T-cell (primary cell): ENCODE measurements around the gene MUC15. TPM values are rescaled to one million over a fixed set of nuclear protein-coding genes. Genes with fewer than 3 reads are reported as not detected.

Source experiments
- ATAC-seq, 4 experiments: fragments of 200-7000 bp in 3 of 4; fragments of 150-1000 bp in 1 of 4; cut with Tn5 transposase; replicated peaks in 1 of 4; 1 replicate in 3 of 4; 2 replicates in 1 of 4; pipeline ENCODE4 v1.10.0; 2021; ENCODE audit warnings: moderate library complexity in 3 of 4, mild to moderate bottlenecking in 2 of 4, moderate number of reproducible peaks in 1 of 4
- CTCF ChIA-PET, 2 donors: fragments of 300-600 bp; sonication (Branson Sonifier 250); formaldehyde crosslinking; loops; one replicate each; lab custom pipeline; 2022; ENCODE audit warnings: antibody characterized with exemption in 2 of 2; lab: Charles Lee
- POLR2A ChIA-PET, 2 donors: fragments of 300-600 bp; sonication (Branson Sonifier 250); formaldehyde crosslinking; loops; one replicate each; lab custom pipeline; 2022; ENCODE audit warnings: antibody characterized with exemption in 2 of 2; lab: Charles Lee
- DNase-seq, 35 experiments: peaks; one replicate each; pipeline versions ENCODE4 v3.0.0 to v3.0.0-alpha.2; 2013 to 2023
- H3K27ac ChIP-seq: one replicate; pipeline ENCODE4 v1.5.1; 2013; ENCODE audit warnings: low read length
- H3K27me3 ChIP-seq, 2 experiments: replicated peaks in 1 of 2; 1 replicate in 1 of 2; 2 replicates in 1 of 2; pipeline versions ENCODE4 v1.6.1 to v1.7.0; 2013; ENCODE audit warnings: low read length in 1 of 2, mixed read lengths in 1 of 2; ENCODE audit not compliant: control insufficient read depth in 2 of 2, insufficient read depth in 2 of 2; ENCODE audit errors: extremely low read depth in 1 of 2
- H3K36me3 ChIP-seq, 2 donors: 1 replicate in 1 of 2; 2 replicates in 1 of 2; pipeline versions ENCODE4 v1.6.1 to v1.7.0; 2013; ENCODE audit warnings: low read length in 1 of 2; ENCODE audit not compliant: control insufficient read depth in 2 of 2, insufficient read depth in 1 of 2; ENCODE audit errors: extremely low read depth in 1 of 2
- H3K4me1 ChIP-seq, 2 experiments: 1 replicate in 1 of 2; 2 replicates in 1 of 2; pipeline versions ENCODE4 v1.6.1 to v1.7.0; 2013; ENCODE audit warnings: low read length in 2 of 2, mixed read lengths in 1 of 2; ENCODE audit not compliant: insufficient read depth in 2 of 2, control insufficient read depth in 1 of 2; ENCODE audit errors: extremely low read depth in 1 of 2
- H3K4me3 ChIP-seq, 2 donors: 1 replicate in 1 of 2; 2 replicates in 1 of 2; pipeline versions ENCODE4 v1.5.1 to v1.7.0; 2013; ENCODE audit warnings: mild to moderate bottlenecking in 2 of 2, low read length in 1 of 2, moderate library complexity in 1 of 2; ENCODE audit not compliant: control insufficient read depth in 1 of 2; ENCODE audit errors: extremely low read depth in 1 of 2
- H3K9me3 ChIP-seq: 2 replicates; pipeline ENCODE4 v1.7.0; 2013
- H3K27ac Mint-ChIP-seq, 2 donors: one replicate each; pipeline ENCODE4 v1.8.0; 2020 to 2021; ENCODE audit warnings: mild to moderate bottlenecking in 2 of 2, mixed read lengths in 2 of 2
- H3K27me3 Mint-ChIP-seq, 2 donors: one replicate each; pipeline ENCODE4 v1.8.0; 2021 to 2022; ENCODE audit warnings: mixed read lengths in 2 of 2
- H3K36me3 Mint-ChIP-seq: one replicate; pipeline ENCODE4 v1.8.0; 2021; ENCODE audit warnings: mixed read lengths
- H3K4me1 Mint-ChIP-seq, 3 donors: one replicate each; pipeline ENCODE4 v1.8.0; 2020 to 2022; ENCODE audit warnings: mixed read lengths in 3 of 3, mild to moderate bottlenecking in 1 of 3
- H3K4me3 Mint-ChIP-seq, 3 donors: one replicate each; pipeline ENCODE4 v1.8.0; 2020 to 2022; ENCODE audit warnings: mild to moderate bottlenecking in 3 of 3, mixed read lengths in 3 of 3, moderate library complexity in 3 of 3
- H3K9me3 Mint-ChIP-seq, 3 donors: one replicate each; pipeline ENCODE4 v1.8.0; 2020 to 2022; ENCODE audit warnings: mixed read lengths in 3 of 3
- WGBS: methylation state at CpG from one replicate; pipeline ENCODE4 v1.1.5; 2013; ENCODE audit warnings: missing lambda C conversion rate; ENCODE audit not compliant: insufficient coverage; 5-methylcytosine and 5-hydroxymethylcytosine counted together
- total RNA-seq, 35 experiments: library from RNA in 6 of 35; stranded (reverse) in 6 of 35; fragments of 120-200 nt in 1 of 35; gene quantifications; one replicate each; pipeline versions ENCODE4 v1.2.1 to v1.2.4 and lab custom pipeline; 2013 to 2026

The MUC15 gene
- total RNA-seq, 5 donors from 2014 or later (not counting 1 experiment from before 2014, with no cell fraction given), result not detected

GRCh38 chr11:26549176-26549575, 22.9 kb downstream of the MUC15 start:
- WGBS, result no CpG with 5 or more reads among the region's 2 CpGs
- DNase-seq (no peak), ATAC-seq (no peak)
- Mint-ChIP-seq H3K9me3 (peaks cover 5 to 18% (median 10%) of the 10 kb centered on the region in 3 donors), H3K27me3 (no peaks in the 10 kb centered on the region), H3K36me3 (no peaks in the 10 kb centered on the region), H3K4me3 (no peak overlapping the region), H3K4me1 (no peaks in the 10 kb centered on the region), H3K27ac (no peak overlapping the region)
- ChIA-PET POLR2A (no interaction called here), CTCF (no interaction called here)
- Histone ChIP-seq H3K4me3 (no peak overlapping the region), H3K36me3 (no peaks in the 10 kb centered on the region), H3K27me3 (no peaks in the 10 kb centered on the region), H3K27ac (no peak overlapping the region), H3K9me3 (no peaks in the 10 kb centered on the region), H3K4me1 (no peaks in the 10 kb centered on the region)

DNA sequence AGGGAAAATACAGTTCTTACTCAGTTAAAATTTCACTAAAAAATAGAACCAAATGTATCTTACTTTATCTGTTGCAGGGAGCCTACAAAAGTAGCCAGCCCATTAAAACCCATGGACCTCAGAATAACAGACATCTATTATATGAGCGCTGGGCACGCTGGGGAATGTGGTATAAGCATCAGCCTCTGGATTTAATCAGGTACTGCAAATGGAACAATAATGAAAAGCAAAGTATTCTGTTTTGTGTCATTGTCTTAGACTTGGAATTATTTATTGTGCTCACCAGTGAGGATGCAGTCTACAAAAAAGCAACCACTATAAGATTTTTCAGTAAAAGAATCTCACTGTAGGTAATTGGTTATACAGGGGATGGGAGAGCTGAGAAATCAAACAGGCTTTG, 30.2 kb downstream of the MUC15 start:
- Mint-ChIP-seq H3K27ac (no peak overlapping the region), H3K4me1 (no peaks in the 10 kb centered on the region), H3K9me3 (peaks cover 16 to 29% (median 18%) of the 10 kb centered on the region in 3 donors), H3K27me3 (no peaks in the 10 kb centered on the region), H3K36me3 (no peaks in the 10 kb centered on the region), H3K4me3 (no peak overlapping the region)
- Histone ChIP-seq H3K36me3 (no peaks in the 10 kb centered on the region), H3K4me3 (no peak overlapping the region), H3K9me3 (no peaks in the 10 kb centered on the region), H3K27ac (no peak overlapping the region), H3K4me1 (no peaks in the 10 kb centered on the region), H3K27me3 (no peaks in the 10 kb centered on the region)
- WGBS, result no CpG with 5 or more reads among the region's 2 CpGs
- ChIA-PET CTCF (no interaction called here), POLR2A (interaction anchor here in 1 of 2 donors (0.7 kb wide), 1 partner anchor 11 kb away, joined by 3 read pairs; no protein-coding TSS in a partner anchor)
- DNase-seq (no peak), ATAC-seq (no peak)

- H3K9me3 ChIP-seq, result no peaks in the 10 kb centered on the region
- Mint-ChIP-seq H3K36me3 (no peaks in the 10 kb centered on the region), H3K27me3 (no peaks in the 10 kb centered on the region), H3K27ac (no peak overlapping the region), H3K9me3 (peaks cover 8 to 29% (median 18%) of the 10 kb centered on the region in 3 donors), H3K4me3 (no peak overlapping the region), H3K4me1 (no peaks in the 10 kb centered on the region)
- H3K27me3 ChIP-seq, result no peaks in the 10 kb centered on the region
- ChIA-PET POLR2A (no interaction called here), CTCF (no interaction called here)
- no peak overlapping the region for H3K27ac ChIP-seq
- no CpG with 5 or more reads among the region's 3 CpGs for WGBS
- DNase-seq (no peak), ATAC-seq (no peak)
- no peak overlapping the region for H3K4me3 ChIP-seq
- H3K4me1 ChIP-seq, result no peaks in the 10 kb centered on the region
- H3K36me3 ChIP-seq, result no peaks in the 10 kb centered on the region
Observed at GRCh38 chr11:26539517-26539916, 32.5 kb downstream of the MUC15 start.

- Mint-ChIP-seq H3K4me3 (no peak overlapping the region), H3K27me3 (no peaks in the 10 kb centered on the region), H3K36me3 (no peaks in the 10 kb centered on the region), H3K27ac (no peak overlapping the region), H3K9me3 (peaks cover 9 to 21% (median 14%) of the 10 kb centered on the region in 3 donors), H3K4me1 (no peaks in the 10 kb centered on the region)
- no peak for DNase-seq
- ChIA-PET POLR2A (no interaction called here), CTCF (no interaction called here)
- H3K9me3 ChIP-seq, result no peaks in the 10 kb centered on the region
- WGBS, result 90% methylated on average over 2 of the region's 4 CpGs
- H3K4me3 ChIP-seq, result no peak overlapping the region
- no peaks in the 10 kb centered on the region for H3K4me1 ChIP-seq
- H3K27me3 ChIP-seq, result no peaks in the 10 kb centered on the region
- no peaks in the 10 kb centered on the region for H3K36me3 ChIP-seq
- H3K27ac ChIP-seq, result no peak overlapping the region
- ATAC-seq, result no peak
Observed at GRCh38 chr11:26537341-26537740, 34.7 kb downstream of the MUC15 start.

DNA sequence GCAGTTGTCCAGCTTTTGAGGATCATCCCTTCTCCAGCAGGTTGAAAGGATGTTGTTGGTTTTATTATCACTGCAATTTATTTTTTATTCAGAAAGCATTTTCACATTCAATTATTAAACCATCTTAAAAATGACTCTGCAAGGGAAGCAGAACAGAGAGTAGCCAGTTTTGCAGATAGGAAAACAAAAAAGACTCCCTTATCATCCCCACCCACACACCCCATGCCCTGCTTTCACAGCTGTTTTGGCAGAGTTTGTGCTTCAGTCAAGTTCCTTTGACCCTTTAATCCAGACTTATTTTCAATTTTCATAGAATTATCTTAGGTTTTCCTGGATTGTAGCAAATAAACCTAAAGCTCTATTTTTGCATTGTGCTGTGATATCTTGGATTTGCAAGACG, 44.4 kb downstream of the MUC15 start:
- ATAC-seq, result no peak

GRCh38 chr11:26522912-26523610, 49.0 kb downstream of the MUC15 start:
- Histone ChIP-seq H3K4me1 (no peaks in the 10 kb centered on the region), H3K9me3 (no peaks in the 10 kb centered on the region), H3K27ac (no peak overlapping the region), H3K36me3 (no peaks in the 10 kb centered on the region), H3K27me3 (no peaks in the 10 kb centered on the region), H3K4me3 (no peak overlapping the region)
- CTCF ChIA-PET, result no interaction called here
- Mint-ChIP-seq H3K4me1 (no peaks in the 10 kb centered on the region), H3K27ac (no peak overlapping the region), H3K36me3 (no peaks in the 10 kb centered on the region), H3K9me3 (peaks cover 0 to 6% (median 0%) of the 10 kb centered on the region in 3 donors), H3K4me3 (no peak overlapping the region), H3K27me3 (no peaks in the 10 kb centered on the region)
- ATAC-seq, result no peak
- POLR2A ChIA-PET, result no interaction called here
- no peak for DNase-seq
- WGBS, result no CpG with 5 or more reads among the region's 12 CpGs

More for the DNA sequence above, 44.4 kb downstream of the MUC15 start:
- POLR2A ChIA-PET, result no interaction called here
- H3K36me3 ChIP-seq, result no peaks in the 10 kb centered on the region
- H3K4me3 ChIP-seq, result no peak overlapping the region
- H3K4me1 ChIP-seq, result no peaks in the 10 kb centered on the region
- WGBS, result no CpG with 5 or more reads among the region's 1 CpG
- no peak overlapping the region for H3K27ac ChIP-seq
- no peak overlapping the region for H3K4me3 Mint-ChIP-seq
- CTCF ChIA-PET, result interaction anchor here in 1 of 2 donors (0.6 kb wide), 1 partner anchor 17 kb away, joined by 3 read pairs; no protein-coding TSS in a partner anchor
- H3K27ac Mint-ChIP-seq, result no peak overlapping the region
- no peaks in the 10 kb centered on the region for H3K27me3 ChIP-seq
- H3K4me1 Mint-ChIP-seq, result no peaks in the 10 kb centered on the region
- no peak for DNase-seq
- no peaks in the 10 kb centered on the region for H3K36me3 Mint-ChIP-seq
- no peaks in the 10 kb centered on the region for H3K9me3 ChIP-seq
- no peaks in the 10 kb centered on the region for H3K27me3 Mint-ChIP-seq
- H3K9me3 Mint-ChIP-seq, result peaks cover 0 to 3% (median 0%) of the 10 kb centered on the region in 3 donors
